Psoas muscle (tissue), 8 donors: Measurements from ENCODE around the gene AQP2. TPM values are rescaled to one million over a fixed set of nuclear protein-coding genes. Genes with fewer than 3 reads are reported as not detected.

Experiments used
- ATAC-seq, 4 donors: fragments of 200-7000 bp; cut with Tn5 transposase; one replicate each; pipeline ENCODE4 v1.9.1; 2020; ENCODE audit warnings: moderate library complexity in 3 of 4, mild to moderate bottlenecking in 2 of 4
- DNase-seq, 2 donors: peaks; one replicate each; pipeline ENCODE4 v3.0.0-alpha.2; 2020
- H3K27ac ChIP-seq: fragments of 200-600 bp; one replicate; pipeline ENCODE4 v1.8.0; 2022
- H3K27me3 ChIP-seq, 3 donors: fragments of 200-600 bp in 1 of 3; one replicate each; pipeline versions ENCODE4 v1.6.1 to v1.8.0; 2013 to 2022; ENCODE audit warnings: low read length in 2 of 3, mild to moderate bottlenecking in 2 of 3, moderate library complexity in 1 of 3; ENCODE audit not compliant: insufficient read depth in 3 of 3
- H3K36me3 ChIP-seq, 2 donors: fragments of 200-600 bp in 1 of 2; one replicate each; pipeline versions ENCODE4 v1.6.1 to v1.8.0; 2013 to 2022; ENCODE audit warnings: low read depth in 1 of 2, mild to moderate bottlenecking in 1 of 2, moderate library complexity in 1 of 2; ENCODE audit not compliant: insufficient read depth in 1 of 2
- H3K4me1 ChIP-seq: fragments of 200-600 bp; one replicate; pipeline ENCODE4 v1.8.0; 2022
- H3K4me3 ChIP-seq: fragments of 200-600 bp; one replicate; pipeline ENCODE4 v1.8.0; 2022; ENCODE audit warnings: mild to moderate bottlenecking
- H3K9me3 ChIP-seq: fragments of 200-600 bp; one replicate; pipeline ENCODE4 v1.8.0; 2022
- CTCF ChIP-seq: fragments of 200-600 bp; IDR thresholded peaks from one replicate; pipeline ENCODE4 v1.8.0; 2022; ENCODE audit warnings: antibody characterized with exemption
- WGBS, 3 donors: extraction: QIAGEN DNeasy Blood & Tissue Kit; methylation state at CpG; one replicate each; pipeline versions ENCODE4 v1.1.6 to v1.1.7; 2013; 5-methylcytosine and 5-hydroxymethylcytosine counted together
- intact Hi-C, 2 donors: fragments of 100-400 bp; cut with DNase I; formaldehyde crosslinking; loops; one replicate each; pipeline versions ENCODE4 v1.11.0 to v1.14.2; 2022
- polyA plus RNA-seq, 3 donors: library from polyadenylated mRNA; stranded (reverse); fragments of 200-250 nt; gene quantifications; one replicate each; pipeline ENCODE4 v1.2.3, GENCODE V29; 2013
- total RNA-seq, 4 donors: library from RNA; stranded (reverse); fragmentation: NEBNext Ultra II Directional in 2 of 4; extraction: Animal tissue kit (Norgen Biotek cat#: 25700) in 2 of 4; gene quantifications; one replicate each; pipeline versions ENCODE4 v1.2.1 to v1.2.4, GENCODE V29; 2021 to 2023
- donor health status: healthy with polysubstance abuse.
- donor health status: DM: no; HTN: no; CAD: no; lungs with moderate emphysema.
- donor health status: Bipolar disorder and iron deficiency.
- donor health status: healthy.
- donor health status: DM: yes; HTN: yes; CAD: no.
- donor health status: DM: no; HTN: no; CAD: no.
- donor health status: DM: no; HTN: no; CAD: no.
- donor health status: DM: yes; HTN: yes; CAD: no.

The AQP2 gene
- total and polyA plus RNA-seq, 7 donors: not detected

GRCh38 chr12:50006280-50006679 is 55.7 kb downstream of the AQP2 start:
- Histone ChIP-seq H3K4me1 (no peaks in the 10 kb centered on the region), H3K4me3 (no peak overlapping the region), H3K27ac (no peak overlapping the region), H3K27me3 (no peaks in the 10 kb centered on the region), H3K36me3 (peaks cover 0 to 11% of the 10 kb centered on the region in 2 donors), H3K9me3 (no peaks in the 10 kb centered on the region)
- 94 to 97% (median 94%) methylated on average over 7 of the region's 7 CpGs for WGBS, 3 donors
- intact Hi-C loops: no loop called here
- TF ChIP-seq CTCF: no peak
- DNase-seq (no peak), ATAC-seq (no peak)

GRCh38 chr12:50006754-50007442 is 56.4 kb downstream of the AQP2 start:
- 91 to 100% (median 96%) methylated on average over 1 of the region's 1 CpG for WGBS, 3 donors
- Histone ChIP-seq H3K4me1 (no peaks in the 10 kb centered on the region), H3K27me3 (no peaks in the 10 kb centered on the region), H3K4me3 (no peak overlapping the region), H3K9me3 (no peaks in the 10 kb centered on the region), H3K27ac (no peak overlapping the region), H3K36me3 (peaks cover 0 to 7% of the 10 kb centered on the region in 2 donors)
- no peak for DNase-seq
- intact Hi-C loops: no loop called here
- TF ChIP-seq CTCF: no peak
- no peak for ATAC-seq

Other genes with a start within 250 kb of the AQP2 start
- gene FMNL3, start 243.3 kb upstream of the AQP2 start, total RNA-seq: 10 to 100 TPM in 1 of 4 donors, 1 to 10 TPM in 3; 5.5 to 11.3 (median 7.8) TPM
- 1 to 10 TPM; 1.5 to 3.2 (median 1.8) TPM for gene FMNL3, start 243.3 kb upstream of the AQP2 start, polyA plus RNA-seq
- 100 to 1,000 TPM; 171 to 256 (median 241) TPM for gene TMBIM6, start 209.2 kb upstream of the AQP2 start, total RNA-seq
- gene TMBIM6, start 209.2 kb upstream of the AQP2 start, polyA plus RNA-seq: 100 to 1,000 TPM; 164 to 317 (median 250) TPM
- 10 to 100 TPM; 11.7 to 16.5 (median 12.8) TPM for gene NCKAP5L, start 122.3 kb upstream of the AQP2 start, total RNA-seq
- gene NCKAP5L, start 122.3 kb upstream of the AQP2 start, polyA plus RNA-seq: 1 to 10 TPM; 6.8 to 7.8 (median 7.1) TPM
- gene BCDIN3D, start 107.6 kb upstream of the AQP2 start, total RNA-seq: 1 to 10 TPM; 1.6 to 3.5 (median 3.3) TPM
- 1 to 10 TPM; 1.8 to 9.0 (median 3.1) TPM for gene BCDIN3D, start 107.6 kb upstream of the AQP2 start, polyA plus RNA-seq
- gene FAIM2, start 46.8 kb upstream of the AQP2 start, total RNA-seq: 1 to 10 TPM in 1 of 4 donors, under 1 TPM in 2, not detected in 1; 0.22 to 1.1 (median 0.58) TPM
- under 1 TPM in 2 of 3 donors, not detected in 1; 0.57 to 0.70 TPM for gene FAIM2, start 46.8 kb upstream of the AQP2 start, polyA plus RNA-seq
- not detected for gene AQP5, start 11.1 kb downstream of the AQP2 start, total RNA-seq
- under 1 TPM in 1 of 3 donors, not detected in 2; 0.05 TPM for gene AQP5, start 11.1 kb downstream of the AQP2 start, polyA plus RNA-seq
- gene AQP6, start 22.2 kb downstream of the AQP2 start, total RNA-seq: not detected
- under 1 TPM in 1 of 3 donors, not detected in 2; 0.04 TPM for gene AQP6, start 22.2 kb downstream of the AQP2 start, polyA plus RNA-seq
- 1 to 10 TPM; 4.6 to 6.1 (median 5.2) TPM for gene RACGAP1, start 74.8 kb downstream of the AQP2 start, total RNA-seq
- 10 to 100 TPM in 1 of 3 donors, 1 to 10 TPM in 2; 3.4 to 15.3 (median 5.5) TPM for gene RACGAP1, start 74.8 kb downstream of the AQP2 start, polyA plus RNA-seq
- under 1 TPM; 0.32 to 0.82 (median 0.60) TPM for gene ASIC1, start 106.9 kb downstream of the AQP2 start, total RNA-seq
- under 1 TPM; 0.20 to 0.29 (median 0.25) TPM for gene ASIC1, start 106.9 kb downstream of the AQP2 start, polyA plus RNA-seq
- 10 to 100 TPM; 14.2 to 21.1 (median 17.9) TPM for gene SMARCD1, start 134.6 kb downstream of the AQP2 start, total RNA-seq
- gene SMARCD1, start 134.6 kb downstream of the AQP2 start, polyA plus RNA-seq: 10 to 100 TPM; 11.7 to 20.4 (median 12.3) TPM
- 100 to 1,000 TPM in 3 of 4 donors, 10 to 100 TPM in 1; 92.0 to 221 (median 148) TPM for gene GPD1, start 153.3 kb downstream of the AQP2 start, total RNA-seq
- gene GPD1, start 153.3 kb downstream of the AQP2 start, polyA plus RNA-seq: 100 to 1,000 TPM in 1 of 3 donors, 10 to 100 TPM in 2; 17.4 to 120 (median 66.0) TPM
- gene COX14, start 161.5 kb downstream of the AQP2 start, total RNA-seq: 100 to 1,000 TPM; 101 to 141 (median 115) TPM
- 100 to 1,000 TPM; 132 to 173 (median 132) TPM for gene COX14, start 161.5 kb downstream of the AQP2 start, polyA plus RNA-seq
- 10 to 100 TPM in 1 of 4 donors, 1 to 10 TPM in 3; 5.2 to 10.7 (median 6.6) TPM for gene CERS5, start 216.6 kb downstream of the AQP2 start, total RNA-seq
- gene CERS5, start 216.6 kb downstream of the AQP2 start, polyA plus RNA-seq: 1 to 10 TPM; 7.2 to 8.2 (median 7.5) TPM